AG09319 (cell line): ENCODE results near the gene FAM72B.
"Not testable (repeated sequence)": the region's sequence is repeated elsewhere in the genome, so short reads cannot be mapped to it uniquely, and the experiment has no call there.

Experiments
- DNase-seq: peaks from one replicate; pipeline ENCODE4 v3.0.0-alpha.2; 2010; ENCODE audit warnings: low read depth; ENCODE audit errors: extremely low read depth
- CTCF ChIP-seq: IDR thresholded peaks from 2 replicates; pipeline ENCODE4 v1.5.1; 2011; ENCODE audit warnings: low read depth, mild to moderate bottlenecking, inconsistent platforms, low read length, moderate library complexity

Gene FAM72B

GRCh38 chr1:121156958-121157603 is 27.1 kb downstream of the FAM72B start:
- DNase-seq: not testable (repeated sequence)

- not testable (repeated sequence) for DNase-seq
- peak; percentile 20 for TF ChIP-seq CTCF
Observed at GRCh38 chr1:121155671-121156358, 28.3 kb downstream of the FAM72B start.

- DNase-seq: not testable (repeated sequence)
Observed at GRCh38 chr1:121154811-121155210, 29.3 kb downstream of the FAM72B start.

- not testable (repeated sequence) for DNase-seq
Observed at GRCh38 chr1:121152788-121153187, 31.4 kb downstream of the FAM72B start.

- DNase-seq: not testable (repeated sequence)
Observed at GRCh38 chr1:121151294-121151693, 32.8 kb downstream of the FAM72B start.

- not testable (repeated sequence) for DNase-seq
Observed at GRCh38 chr1:121148489-121149190, 35.5 kb downstream of the FAM72B start.

- not testable (repeated sequence) for DNase-seq
Observed at GRCh38 chr1:121140393-121140792, 43.7 kb downstream of the FAM72B start.

- not testable (repeated sequence) for DNase-seq
Observed at GRCh38 chr1:121131494-121131893, 52.6 kb downstream of the FAM72B start.

GRCh38 chr1:121118480-121118824 is 65.7 kb downstream of the FAM72B start:
- DNase-seq: not testable (repeated sequence)
